LNCaP clone FGC (cell line): ENCODE results near the gene COX11.
A peak's percentile ranks its signal among the peaks of the same experiment; 100 is the strongest.

Source experiments
- DNase-seq: peaks from one replicate; pipeline ENCODE4 v3.0.0-alpha.2; 2011; ENCODE audit warnings: low read depth
- H3K4me3 ChIP-seq: 2 replicates; pipeline ENCODE4 v1.5.1; 2011; ENCODE audit warnings: mild to moderate bottlenecking, low read depth, low read length, control low read depth
- TF ChIP-seq, protein P1 (sequence below): IDR thresholded peaks from 2 replicates; pipeline ENCODE4 v1.5.1; 2012; ENCODE audit warnings: mild to moderate bottlenecking; ENCODE audit not compliant: control insufficient read depth, insufficient read depth; ENCODE audit errors: extremely low read depth

COX11 gene

GRCh38 chr17:54977744-54978143 lies 9.3 kb upstream of the COX11 start:
- no peak overlapping the region for H3K4me3 ChIP-seq
- TF ChIP-seq, protein P1, sequence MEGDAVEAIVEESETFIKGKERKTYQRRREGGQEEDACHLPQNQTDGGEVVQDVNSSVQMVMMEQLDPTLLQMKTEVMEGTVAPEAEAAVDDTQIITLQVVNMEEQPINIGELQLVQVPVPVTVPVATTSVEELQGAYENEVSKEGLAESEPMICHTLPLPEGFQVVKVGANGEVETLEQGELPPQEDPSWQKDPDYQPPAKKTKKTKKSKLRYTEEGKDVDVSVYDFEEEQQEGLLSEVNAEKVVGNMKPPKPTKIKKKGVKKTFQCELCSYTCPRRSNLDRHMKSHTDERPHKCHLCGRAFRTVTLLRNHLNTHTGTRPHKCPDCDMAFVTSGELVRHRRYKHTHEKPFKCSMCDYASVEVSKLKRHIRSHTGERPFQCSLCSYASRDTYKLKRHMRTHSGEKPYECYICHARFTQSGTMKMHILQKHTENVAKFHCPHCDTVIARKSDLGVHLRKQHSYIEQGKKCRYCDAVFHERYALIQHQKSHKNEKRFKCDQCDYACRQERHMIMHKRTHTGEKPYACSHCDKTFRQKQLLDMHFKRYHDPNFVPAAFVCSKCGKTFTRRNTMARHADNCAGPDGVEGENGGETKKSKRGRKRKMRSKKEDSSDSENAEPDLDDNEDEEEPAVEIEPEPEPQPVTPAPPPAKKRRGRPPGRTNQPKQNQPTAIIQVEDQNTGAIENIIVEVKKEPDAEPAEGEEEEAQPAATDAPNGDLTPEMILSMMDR = no peak
- peak; percentile 80 for DNase-seq

GRCh38 chr17:54976316-54976715 lies 7.9 kb upstream of the COX11 start:
- H3K4me3 ChIP-seq = no peak overlapping the region
- no peak for DNase-seq
- TF ChIP-seq, protein P1 = no peak

GRCh38 chr17:54974759-54975158 lies 6.3 kb upstream of the COX11 start:
- DNase-seq = no peak
- H3K4me3 ChIP-seq = no peak overlapping the region
- TF ChIP-seq, protein P1 = no peak

DNA sequence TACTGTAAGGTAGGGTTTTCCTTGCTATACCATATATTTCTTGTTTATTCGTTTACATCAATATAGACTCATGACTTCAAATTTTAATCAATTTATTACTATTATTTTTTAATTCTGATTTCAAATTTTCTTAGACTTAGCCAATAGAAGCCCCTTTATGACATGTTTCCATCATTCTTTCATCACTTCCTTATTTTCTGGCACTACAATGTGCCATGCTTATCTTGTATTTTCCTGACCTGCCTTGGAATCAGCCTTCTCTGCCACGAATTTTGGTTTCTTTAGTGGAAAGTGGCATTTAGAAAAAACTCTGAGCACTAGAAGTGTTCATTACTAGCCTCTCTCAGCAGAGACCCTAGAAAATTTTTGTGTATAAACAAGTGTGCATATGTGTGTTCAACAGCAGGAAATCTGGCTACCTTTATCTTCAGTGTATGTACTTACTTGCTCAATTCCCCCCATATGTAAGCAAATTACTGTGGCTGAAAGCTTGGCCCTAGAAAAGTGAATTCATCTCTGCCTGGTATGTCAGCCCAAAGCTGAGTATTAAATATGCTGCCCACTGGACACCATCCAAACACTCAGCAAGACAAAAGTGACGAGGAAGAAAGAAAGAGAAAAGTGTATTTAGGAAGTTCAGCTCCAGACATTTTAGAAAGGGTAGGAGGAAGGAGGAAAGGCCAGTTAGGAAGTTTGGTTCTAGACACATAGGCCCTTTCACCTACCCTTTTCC lies 4.1 kb upstream of the COX11 start:
- no peak for DNase-seq
- TF ChIP-seq, protein P1 = no peak
- H3K4me3 ChIP-seq = no peak overlapping the region

- no peak for DNase-seq
- TF ChIP-seq, protein P1 = no peak
- H3K4me3 ChIP-seq = no peak overlapping the region
Observed at GRCh38 chr17:54971901-54972300, 3.4 kb upstream of the COX11 start.

DNA sequence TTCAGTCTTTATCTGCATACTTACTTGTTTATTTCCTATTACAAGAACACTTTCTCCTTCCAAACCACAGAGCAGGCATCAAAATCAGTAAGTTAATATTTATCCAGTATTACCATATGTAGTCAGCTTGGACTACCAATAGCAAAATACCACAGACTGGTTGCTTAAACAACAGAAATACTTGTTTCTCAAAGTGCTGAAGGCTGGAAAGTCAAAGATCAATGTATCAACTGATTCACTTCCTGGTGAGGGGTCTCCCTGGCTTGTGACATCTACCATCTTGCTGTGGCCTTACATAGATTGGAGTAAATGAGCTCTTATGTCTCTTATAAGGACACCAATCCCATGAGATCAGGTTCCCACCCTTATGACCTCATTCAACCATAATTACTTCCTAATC lies 2.7 kb upstream of the COX11 start:
- no peak for DNase-seq
- TF ChIP-seq, protein P1 = no peak

More for the DNA sequence above, 2.7 kb upstream of the COX11 start:
- H3K4me3 ChIP-seq = no peak overlapping the region
